Activated naive CD4-positive, alpha-beta T cell treated with anti-CD3 and anti-CD28 coated beads for 36 hours (primary cell): Measurements from ENCODE around the gene TM2D3. TPM values are rescaled to one million over a fixed set of nuclear protein-coding genes. Genes with fewer than 3 reads are reported as not detected.
"Not testable (repeated sequence)": the region's sequence is repeated elsewhere in the genome, so short reads cannot be mapped to it uniquely, and the experiment has no call there.

Experiments used
- CTCF ChIA-PET: fragments of 350-600 bp; sonication (Branson Sonifier 250); formaldehyde crosslinking; loops from one replicate; lab custom pipeline; 2021; ENCODE audit warnings: antibody characterized with exemption; lab: Charles Lee
- DNase-seq: peaks from one replicate; pipeline ENCODE4 v3.0.0-alpha.2; 2020
- H3K27ac Mint-ChIP-seq: one replicate; pipeline ENCODE4 v1.8.0; 2021; ENCODE audit warnings: mild to moderate bottlenecking, mixed read lengths
- H3K27me3 Mint-ChIP-seq: one replicate; pipeline ENCODE4 v1.8.0; 2021; ENCODE audit warnings: low read depth, mixed read lengths
- H3K36me3 Mint-ChIP-seq: one replicate; pipeline ENCODE4 v1.8.0; 2021; ENCODE audit warnings: low read depth, mixed read lengths
- H3K4me1 Mint-ChIP-seq: one replicate; pipeline ENCODE4 v1.8.0; 2021; ENCODE audit warnings: low read depth, mixed read lengths
- H3K4me3 Mint-ChIP-seq: one replicate; pipeline ENCODE4 v1.8.0; 2021; ENCODE audit warnings: mild to moderate bottlenecking, moderate library complexity, mixed read lengths
- H3K9me3 Mint-ChIP-seq: one replicate; pipeline ENCODE4 v1.8.0; 2021; ENCODE audit warnings: mixed read lengths
- intact Hi-C: fragments of 100-400 bp; cut with micrococcal nuclease; formaldehyde crosslinking; loops from one replicate; pipeline ENCODE4 v1.15.1; 2023
- total RNA-seq, 2 experiments: library from RNA; stranded (reverse); gene quantifications; one replicate each; pipeline ENCODE4 v1.2.3, GENCODE V29; 2021

TM2D3 gene
- total RNA-seq, 2 experiments from 2014 or later, result 52.8 to 53.0 TPM

DNA sequence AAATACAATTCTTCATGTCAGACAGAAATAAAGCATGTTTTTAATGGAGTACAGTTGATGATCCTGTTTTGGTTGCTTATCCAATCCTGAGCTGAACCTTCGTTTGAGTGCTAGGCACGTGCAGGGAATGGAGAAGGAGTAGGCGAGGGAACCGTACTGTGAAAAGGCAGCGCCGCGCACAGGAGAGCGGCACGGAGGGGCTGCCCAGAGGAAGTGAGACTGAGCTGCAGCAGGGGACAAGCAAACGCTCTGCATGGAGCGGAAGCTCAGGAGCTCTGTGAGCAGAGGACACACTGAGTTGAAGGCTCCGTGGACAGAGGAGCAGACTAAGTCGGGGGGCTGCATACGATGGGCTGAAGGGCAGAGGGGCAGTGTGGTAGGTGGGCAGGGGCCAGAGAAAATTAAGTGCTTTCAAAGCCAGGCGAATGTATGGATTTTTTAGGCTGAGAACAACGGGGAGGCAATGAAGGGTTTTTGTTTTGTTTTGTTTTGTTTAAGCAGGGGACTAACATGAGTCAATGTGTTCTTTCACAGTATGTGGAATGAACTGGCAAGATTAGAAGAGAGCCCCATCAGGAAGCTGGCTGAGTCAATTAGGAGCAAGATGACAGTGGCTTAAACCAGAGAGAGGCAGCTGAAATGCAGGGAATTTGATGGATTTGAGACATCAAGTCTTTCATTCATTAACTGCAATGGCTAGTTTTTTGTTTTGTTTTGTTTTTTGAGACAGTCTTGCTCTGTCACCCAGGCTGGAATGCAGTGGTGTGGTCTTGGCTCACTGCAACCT is 23.8 kb upstream of the TM2D3 start:
- H3K27ac Mint-ChIP-seq, result no peak overlapping the region
- intact Hi-C loops, result no loop called here
- CTCF ChIA-PET, result no interaction called here

DNA sequence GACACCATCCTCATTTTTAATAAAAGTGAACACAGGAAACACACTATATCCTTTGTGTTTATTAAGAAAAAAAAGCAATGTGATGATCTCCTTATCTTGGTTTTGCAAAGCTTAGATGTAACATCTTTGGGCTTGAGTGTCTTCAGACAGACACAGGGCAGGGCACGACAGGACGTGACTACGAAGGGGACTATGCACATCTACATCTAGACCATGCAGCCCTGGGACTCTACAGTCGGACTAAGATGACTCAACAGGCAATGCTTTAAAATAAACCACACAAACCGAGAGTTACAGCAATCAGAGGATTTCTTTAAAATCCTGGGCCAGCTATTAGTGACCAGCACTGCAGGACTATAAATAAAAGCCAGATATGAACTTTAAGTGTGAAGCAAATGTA is 22.8 kb upstream of the TM2D3 start:
- no peak overlapping the region for H3K4me3 Mint-ChIP-seq
- H3K9me3 Mint-ChIP-seq, result no peaks in the 10 kb centered on the region
- CTCF ChIA-PET, result no interaction called here
- no peaks in the 10 kb centered on the region for H3K4me1 Mint-ChIP-seq
- no peak overlapping the region for H3K27ac Mint-ChIP-seq
- peaks cover 23% of the 10 kb centered on the region for H3K36me3 Mint-ChIP-seq
- no peaks in the 10 kb centered on the region for H3K27me3 Mint-ChIP-seq
- no peak for DNase-seq
- intact Hi-C loops, result no loop called here

More for the DNA sequence above, 23.8 kb upstream of the TM2D3 start:
- Mint-ChIP-seq H3K4me1 (no peaks in the 10 kb centered on the region), H3K36me3 (peaks cover 19% of the 10 kb centered on the region), H3K9me3 (no peaks in the 10 kb centered on the region), H3K4me3 (no peak overlapping the region), H3K27me3 (no peaks in the 10 kb centered on the region)
- DNase-seq, result no peak

DNA sequence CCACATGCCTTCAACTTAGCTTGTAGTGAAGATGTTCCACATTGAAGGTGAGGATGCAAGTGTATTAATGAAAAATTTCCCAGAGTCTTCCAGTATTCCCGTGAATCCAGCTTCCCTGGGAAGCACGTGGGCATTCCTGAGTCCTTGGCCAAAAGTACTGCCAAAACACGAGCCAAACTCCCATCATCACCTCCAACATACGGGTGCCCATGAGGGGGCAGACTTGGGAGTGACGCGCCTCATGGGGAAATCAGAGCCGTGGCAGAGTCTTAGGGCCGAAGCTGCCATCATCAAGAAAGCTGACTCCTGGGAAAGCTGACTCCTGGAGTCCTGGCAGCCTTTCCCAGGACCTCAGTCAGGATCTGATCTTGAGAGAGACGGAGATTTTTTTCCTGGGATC is 20.1 kb upstream of the TM2D3 start:
- Mint-ChIP-seq H3K27ac (no peak overlapping the region), H3K27me3 (no peaks in the 10 kb centered on the region), H3K4me3 (no peak overlapping the region), H3K36me3 (peaks cover 33% of the 10 kb centered on the region), H3K9me3 (no peaks in the 10 kb centered on the region), H3K4me1 (no peaks in the 10 kb centered on the region)
- intact Hi-C loops, result no loop called here
- DNase-seq, result no peak
- CTCF ChIA-PET, result interaction anchor here (1.1 kb wide), 1 partner anchor 49 kb away, joined by 4 read pairs; no protein-coding TSS in a partner anchor

DNA sequence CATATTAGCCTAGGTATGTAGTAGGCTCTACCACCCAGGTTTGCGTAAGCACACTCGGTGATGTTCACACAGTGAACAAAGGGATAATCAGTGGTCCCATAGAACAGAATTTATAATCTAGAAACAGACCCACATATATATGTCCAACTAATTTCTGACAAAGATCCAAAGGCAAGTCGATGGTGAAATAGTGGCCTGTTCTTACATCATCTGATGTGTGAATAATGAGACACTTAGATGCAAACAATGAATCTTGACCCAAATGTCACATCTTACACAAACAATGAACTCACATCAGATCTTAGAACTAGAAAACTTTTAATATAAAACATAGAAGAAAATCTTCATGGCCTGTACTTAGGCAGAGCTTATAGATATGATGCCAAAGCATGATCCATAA is 17.6 kb upstream of the TM2D3 start:
- H3K27me3 Mint-ChIP-seq, result no peaks in the 10 kb centered on the region
- intact Hi-C loops, result no loop called here

DNA sequence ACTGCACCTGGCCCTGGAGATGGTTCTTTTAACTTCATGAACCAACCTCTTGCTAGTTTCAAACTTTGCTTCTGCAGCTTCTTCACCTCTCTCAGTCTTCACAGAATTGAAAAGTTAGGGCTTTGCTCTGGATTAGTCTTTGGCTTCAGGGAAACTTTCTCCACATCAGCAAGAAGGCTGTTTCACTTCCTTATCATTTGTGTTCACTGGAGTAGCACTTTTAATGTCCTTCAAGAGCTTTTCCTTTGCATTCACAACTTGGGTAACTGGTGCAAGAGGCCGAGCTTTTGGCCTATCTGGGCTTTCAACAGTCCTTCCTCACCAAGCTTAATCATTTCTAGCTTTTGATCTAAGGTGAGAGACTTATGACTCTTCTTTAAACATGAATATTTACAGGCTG is 15.7 kb upstream of the TM2D3 start:
- no peak for DNase-seq
- Mint-ChIP-seq H3K4me3 (no peak overlapping the region), H3K4me1 (peaks cover 4% of the 10 kb centered on the region), H3K27ac (peak overlapping the region; percentile 24), H3K9me3 (peaks cover 3% of the 10 kb centered on the region), H3K27me3 (no peaks in the 10 kb centered on the region), H3K36me3 (peaks cover 27% of the 10 kb centered on the region)
- intact Hi-C loops, result no loop called here
- CTCF ChIA-PET, result interaction anchor here (1.1 to 2.3 kb wide), 3 partner anchors 13 to 26 kb away, joined by 3 to 6 read pairs (median 4); no protein-coding TSS in a partner anchor

More for the DNA sequence above, 17.6 kb upstream of the TM2D3 start:
- Mint-ChIP-seq H3K4me1 (no peaks in the 10 kb centered on the region), H3K27ac (no peak overlapping the region), H3K4me3 (no peak overlapping the region), H3K36me3 (peaks cover 32% of the 10 kb centered on the region), H3K9me3 (peaks cover 3% of the 10 kb centered on the region)
- no peak for DNase-seq
- CTCF ChIA-PET, result interaction anchor here (0.8 kb wide), 1 partner anchor 434 kb away, joined by 3 read pairs; no protein-coding TSS in a partner anchor

DNA sequence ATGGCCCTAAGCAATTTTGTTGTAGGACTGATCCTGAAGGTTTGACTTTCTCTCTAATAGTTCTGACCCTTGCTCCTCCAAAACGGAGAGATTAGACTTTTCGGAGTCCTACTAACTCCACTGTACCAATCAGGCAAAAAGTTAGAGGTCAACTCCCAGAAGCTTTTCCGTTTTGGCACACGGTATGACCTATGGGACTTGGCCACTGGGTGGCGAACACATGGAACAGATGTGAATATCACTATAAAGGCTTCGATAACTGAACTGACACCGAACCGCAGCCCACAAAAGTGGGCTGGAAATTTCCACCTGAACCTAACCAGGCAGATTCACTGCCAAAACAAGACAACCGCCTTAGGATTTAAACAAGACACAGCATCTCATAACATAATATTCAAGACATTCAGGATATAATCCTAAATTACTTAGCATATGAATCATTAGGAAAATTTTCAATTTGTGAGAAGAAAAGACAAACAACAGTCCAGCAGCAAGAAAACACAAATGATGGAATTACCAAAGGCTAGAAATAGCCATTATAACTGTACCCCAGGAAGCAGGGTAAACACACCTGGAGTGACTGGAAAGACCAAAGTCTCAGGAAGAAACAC is 12.2 kb upstream of the TM2D3 start:
- CTCF ChIA-PET, result interaction anchor here (0.6 kb wide), 1 partner anchor 908 kb away, joined by 3 read pairs; no protein-coding TSS in a partner anchor
- DNase-seq, result no peak
- Mint-ChIP-seq H3K27me3 (no peaks in the 10 kb centered on the region), H3K27ac (no peak overlapping the region), H3K36me3 (peaks cover 11% of the 10 kb centered on the region), H3K4me1 (peaks cover 4% of the 10 kb centered on the region), H3K4me3 (no peak overlapping the region), H3K9me3 (peaks cover 3% of the 10 kb centered on the region)
- intact Hi-C loops, result no loop called here

DNA sequence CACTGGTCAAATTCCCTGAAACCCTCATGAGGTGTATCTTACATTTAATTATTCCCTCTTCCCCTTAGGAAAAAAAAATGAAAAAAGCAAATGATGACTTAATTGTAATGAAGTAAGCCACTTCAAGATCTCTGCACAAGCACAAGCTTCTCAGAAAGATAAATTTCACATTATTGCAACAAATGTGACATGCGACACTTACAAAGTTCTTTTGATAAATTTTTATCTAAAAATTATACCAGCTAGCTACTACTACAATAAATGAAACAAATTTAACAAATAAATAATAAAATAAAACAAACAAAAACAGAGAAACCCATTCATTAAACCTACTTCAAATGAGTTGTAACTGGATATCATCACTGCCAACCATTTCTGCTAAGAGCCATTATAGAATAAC is 10.0 kb upstream of the TM2D3 start:
- peaks cover 3% of the 10 kb centered on the region for H3K9me3 Mint-ChIP-seq
- intact Hi-C loops, result no loop called here
- no peaks in the 10 kb centered on the region for H3K27me3 Mint-ChIP-seq
- no peak overlapping the region for H3K4me3 Mint-ChIP-seq
- DNase-seq, result no peak
- no peak overlapping the region for H3K27ac Mint-ChIP-seq
- H3K4me1 Mint-ChIP-seq, result peaks cover 4% of the 10 kb centered on the region
- CTCF ChIA-PET, result no interaction called here
- H3K36me3 Mint-ChIP-seq, result peaks cover 3% of the 10 kb centered on the region

DNA sequence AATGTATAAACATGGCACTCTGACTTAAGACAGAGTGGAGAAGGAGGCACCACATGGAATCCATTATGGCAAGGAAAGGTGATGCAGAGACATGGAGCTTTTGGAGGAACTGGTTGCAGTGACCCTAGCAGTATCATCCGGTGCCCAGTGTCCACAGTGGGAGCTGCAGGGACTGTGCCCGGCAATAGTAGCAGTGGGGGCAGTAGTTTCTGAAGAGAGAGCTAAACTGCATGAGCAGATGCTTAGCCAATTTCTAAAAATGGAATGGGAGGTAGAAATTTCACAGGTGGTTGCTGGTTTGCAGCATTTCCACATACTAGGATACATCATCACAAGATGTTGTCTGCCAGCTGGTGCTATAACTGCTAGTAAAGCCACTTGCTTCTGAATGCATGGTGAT is 7.8 kb upstream of the TM2D3 start:
- no peaks in the 10 kb centered on the region for H3K36me3 Mint-ChIP-seq
- no peak overlapping the region for H3K4me3 Mint-ChIP-seq
- no peaks in the 10 kb centered on the region for H3K9me3 Mint-ChIP-seq
- no peak overlapping the region for H3K27ac Mint-ChIP-seq
- no peaks in the 10 kb centered on the region for H3K27me3 Mint-ChIP-seq
- H3K4me1 Mint-ChIP-seq, result peaks cover 4% of the 10 kb centered on the region
- CTCF ChIA-PET, result interaction anchor here (0.5 to 1.0 kb wide), 2 partner anchors 9 to 384 kb away, joined by 3 to 4 read pairs; no protein-coding TSS in a partner anchor
- no peak for DNase-seq
- intact Hi-C loops, result no loop called here

DNA sequence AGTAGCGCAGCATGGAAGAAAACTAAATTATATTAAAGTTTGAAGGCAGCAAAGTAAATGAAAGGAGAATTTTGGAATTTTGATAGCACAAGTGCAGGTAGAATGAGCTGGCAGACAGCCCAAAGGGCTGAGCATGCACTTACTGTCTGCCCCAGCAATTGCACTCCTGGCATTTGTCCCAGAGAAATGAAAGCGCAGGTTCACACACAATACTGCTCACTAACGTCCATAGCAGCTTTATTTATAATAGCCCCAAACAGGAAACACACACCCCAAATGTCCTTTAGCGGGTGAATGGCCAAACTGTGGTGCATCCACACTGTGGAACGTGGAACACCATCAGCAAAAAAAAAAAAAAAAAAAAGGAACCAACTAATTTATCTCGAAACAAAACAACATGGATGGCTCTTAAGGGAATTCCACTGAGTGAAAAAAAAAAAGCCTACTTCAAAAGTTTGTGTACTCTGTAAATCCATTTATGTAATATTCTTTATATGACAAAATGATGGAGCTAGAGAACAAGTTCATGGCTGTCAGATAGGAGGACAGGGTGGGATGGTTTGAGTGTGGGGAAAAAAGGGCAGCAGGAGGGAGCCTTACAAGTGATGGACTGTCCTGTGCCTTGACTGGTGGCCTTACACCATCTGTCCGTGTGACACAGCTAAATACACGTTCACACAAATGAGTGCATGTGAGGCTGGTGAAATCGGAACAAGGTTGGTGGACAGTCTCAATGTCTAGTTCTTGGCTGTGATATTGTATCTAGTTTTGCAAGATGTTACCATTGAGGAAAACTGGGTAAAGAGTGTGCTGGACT is 6.0 kb upstream of the TM2D3 start:
- Mint-ChIP-seq H3K9me3 (no peaks in the 10 kb centered on the region), H3K27me3 (no peaks in the 10 kb centered on the region), H3K27ac (no peak overlapping the region), H3K36me3 (no peaks in the 10 kb centered on the region), H3K4me1 (peaks cover 16% of the 10 kb centered on the region), H3K4me3 (no peak overlapping the region)
- intact Hi-C loops, result no loop called here
- CTCF ChIA-PET, result interaction anchor here (0.6 to 1.4 kb wide), 2 partner anchors 15 to 135 kb away, joined by 3 read pairs; no protein-coding TSS in a partner anchor
- no peak for DNase-seq

DNA sequence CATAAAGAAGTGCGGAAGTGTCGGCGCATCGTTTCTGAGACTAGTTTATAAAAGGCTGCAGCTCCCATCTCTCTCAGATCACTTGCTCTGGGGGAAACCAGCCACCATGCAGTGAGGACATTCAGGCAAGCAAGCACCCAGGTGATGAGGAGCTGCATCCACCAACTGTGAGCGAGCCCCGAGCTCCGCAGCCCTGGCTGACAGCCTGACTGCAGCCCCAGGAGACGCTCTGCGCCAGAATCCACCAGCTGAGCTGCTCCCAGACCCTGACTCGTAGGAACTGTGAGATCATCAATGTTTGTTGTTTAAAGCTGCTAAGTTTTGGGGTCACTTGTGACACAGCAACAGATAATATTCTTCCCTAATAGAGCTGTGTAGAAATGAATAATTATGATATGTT is 5.0 kb upstream of the TM2D3 start:
- Mint-ChIP-seq H3K4me1 (peaks cover 19% of the 10 kb centered on the region), H3K27me3 (no peaks in the 10 kb centered on the region), H3K4me3 (no peak overlapping the region), H3K27ac (no peak overlapping the region), H3K36me3 (no peaks in the 10 kb centered on the region), H3K9me3 (no peaks in the 10 kb centered on the region)
- CTCF ChIA-PET, result interaction anchor here (3.5 kb wide), 1 partner anchor 16 kb away, joined by 19 read pairs; no protein-coding TSS in a partner anchor
- intact Hi-C loops, result no loop called here
- DNase-seq, result no peak

DNA sequence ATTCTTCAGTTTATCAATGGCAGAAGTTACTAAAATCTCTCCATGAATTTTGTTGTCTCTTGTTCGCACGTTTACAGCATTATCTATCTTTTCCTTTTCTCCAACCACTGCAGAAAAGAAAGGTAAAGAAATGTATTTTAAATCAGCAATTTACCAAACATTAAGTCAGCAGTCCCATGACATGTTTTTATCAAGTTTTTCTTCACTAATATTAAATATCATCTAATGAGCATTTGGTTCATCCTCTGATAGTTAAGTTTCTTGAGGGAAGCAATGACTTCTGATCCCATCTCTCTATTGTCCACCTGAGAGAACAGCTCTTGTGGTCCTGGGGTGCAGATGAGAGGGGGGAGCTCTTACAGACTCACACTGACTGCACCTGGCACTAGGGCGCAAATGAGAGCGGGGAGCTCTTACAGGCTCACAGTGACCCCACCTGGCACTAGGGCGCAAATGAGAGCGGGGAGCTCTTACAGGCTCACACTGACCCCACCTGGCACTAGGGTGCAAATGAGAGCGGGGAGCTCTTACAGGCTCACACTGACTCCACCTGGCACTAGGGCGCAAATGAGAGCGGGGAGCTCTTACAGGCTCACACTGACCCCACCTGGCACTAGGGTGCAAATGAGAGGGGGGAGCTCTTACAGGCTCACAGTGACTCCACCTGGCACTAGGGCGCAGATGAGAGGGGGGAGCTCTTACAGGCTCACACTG is 2.6 kb upstream of the TM2D3 start:
- H3K27ac Mint-ChIP-seq, result peak overlapping the region; percentile 61
- not testable (repeated sequence) for H3K4me3 Mint-ChIP-seq

More for the DNA sequence above, 2.6 kb upstream of the TM2D3 start:
- H3K27me3 Mint-ChIP-seq, H3K9me3 Mint-ChIP-seq, H3K36me3 Mint-ChIP-seq: not testable (repeated sequence)
- CTCF ChIA-PET, result interaction anchor here (0.6 to 3.5 kb wide), 6 partner anchors 13 to 387 kb away, joined by 3 to 19 read pairs (median 4); partner anchors contain the start of gene SNRPA1
- intact Hi-C loops, result loop anchor here (5.0 kb wide), 3 partner anchors 377 to 1057 kb away; partner anchors contain the start of gene SELENOS
- H3K4me1 Mint-ChIP-seq, result peaks cover 34% of the 10 kb centered on the region
- peak; percentile 48 for DNase-seq
